ENCODE data around the gene TPMT.

TPMT gene

GRCh38 chr6:18102783-18103509 lies 51.9 kb downstream of the TPMT start:
- no peaks in the 10 kb centered on the region for H3K4me1 Mint-ChIP-seq
- no peak overlapping the region for H3K27ac Mint-ChIP-seq
- no peak for TF ChIP-seq CTCF (IDR thresholded peaks at IDR 0.05; ENCODE audit: unreplicated experiment in 3 of 3)
- H3K9me3 Mint-ChIP-seq = peaks cover 19% of the 10 kb centered on the region
- H3K36me3 Mint-ChIP-seq (ENCODE audit: low read depth) = peaks cover 3% of the 10 kb centered on the region
- no peak overlapping the region for H3K4me3 Mint-ChIP-seq
- no peaks in the 10 kb centered on the region for H3K27me3 Mint-ChIP-seq (ENCODE audit: low read depth)

GRCh38 chr6:18101873-18102272 lies 53.0 kb downstream of the TPMT start:
- Mint-ChIP-seq H3K4me1 (no peaks in the 10 kb centered on the region), H3K4me3 (no peak overlapping the region), H3K9me3 (peaks cover 14% of the 10 kb centered on the region), H3K36me3 (ENCODE audit: low read depth) (peaks cover under 1% of the 10 kb centered on the region), H3K27me3 (ENCODE audit: low read depth) (no peaks in the 10 kb centered on the region), H3K27ac (no peak overlapping the region)
- TF ChIP-seq CTCF (IDR thresholded peaks at IDR 0.05; ENCODE audit: unreplicated experiment in 3 of 3) = no peak

GRCh38 chr6:18101271-18101670 lies 53.6 kb downstream of the TPMT start:
- no peak overlapping the region for H3K27ac Mint-ChIP-seq
- no peak for TF ChIP-seq CTCF (IDR thresholded peaks at IDR 0.05; ENCODE audit: unreplicated experiment in 3 of 3)
- no peak overlapping the region for H3K4me3 Mint-ChIP-seq
- H3K27me3 Mint-ChIP-seq (ENCODE audit: low read depth) = no peaks in the 10 kb centered on the region
- H3K36me3 Mint-ChIP-seq (ENCODE audit: low read depth) = no peaks in the 10 kb centered on the region
- H3K9me3 Mint-ChIP-seq = peaks cover 9% of the 10 kb centered on the region
- no peaks in the 10 kb centered on the region for H3K4me1 Mint-ChIP-seq

- Mint-ChIP-seq H3K9me3 (peaks cover 3% of the 10 kb centered on the region), H3K27ac (no peak overlapping the region), H3K27me3 (ENCODE audit: low read depth) (no peaks in the 10 kb centered on the region), H3K4me1 (no peaks in the 10 kb centered on the region), H3K36me3 (ENCODE audit: low read depth) (no peaks in the 10 kb centered on the region), H3K4me3 (no peak overlapping the region)
- TF ChIP-seq CTCF (IDR thresholded peaks at IDR 0.05; ENCODE audit: unreplicated experiment in 3 of 3) = no peak
Observed at GRCh38 chr6:18100296-18100695, 54.6 kb downstream of the TPMT start.

GRCh38 chr6:18099511-18099910 lies 55.4 kb downstream of the TPMT start:
- Mint-ChIP-seq H3K27ac (no peak overlapping the region), H3K27me3 (ENCODE audit: low read depth) (no peaks in the 10 kb centered on the region), H3K4me1 (no peaks in the 10 kb centered on the region), H3K9me3 (peaks cover under 1% of the 10 kb centered on the region), H3K4me3 (no peak overlapping the region), H3K36me3 (ENCODE audit: low read depth) (no peaks in the 10 kb centered on the region)
- no peak for TF ChIP-seq CTCF (IDR thresholded peaks at IDR 0.05; ENCODE audit: unreplicated experiment in 3 of 3)

GRCh38 chr6:18096423-18096822 lies 58.5 kb downstream of the TPMT start:
- H3K9me3 Mint-ChIP-seq = peaks cover 2% of the 10 kb centered on the region
- H3K27me3 Mint-ChIP-seq (ENCODE audit: low read depth) = no peaks in the 10 kb centered on the region
- H3K4me1 Mint-ChIP-seq = no peaks in the 10 kb centered on the region
- H3K27ac Mint-ChIP-seq = no peak overlapping the region
- no peak for TF ChIP-seq CTCF (IDR thresholded peaks at IDR 0.05; ENCODE audit: unreplicated experiment in 3 of 3)
- H3K36me3 Mint-ChIP-seq (ENCODE audit: low read depth) = no peaks in the 10 kb centered on the region
- no peak overlapping the region for H3K4me3 Mint-ChIP-seq

Data from nephron (organoid).